SJCRH30 (cell line): ENCODE data around the gene AGAP1. TPM values are rescaled to one million over a fixed set of nuclear protein-coding genes. Genes with fewer than 3 reads are reported as not detected.

Source experiments
- DNase-seq, 2 experiments: peaks; one replicate each; pipeline ENCODE4 v3.0.0-alpha.2; 2015 to 2020
- H3K27ac ChIP-seq: fragments of 250-450 bp; sonication (Bioruptor Pico); 2 replicates; pipeline ENCODE4 v1.5.1; 2020; ENCODE audit warnings: mild to moderate bottlenecking, moderate library complexity
- H3K27me3 ChIP-seq: fragments of 250-450 bp; sonication (Bioruptor Pico); 2 replicates; pipeline ENCODE4 v1.5.1; 2020; ENCODE audit warnings: mild to moderate bottlenecking, moderate library complexity
- H3K36me3 ChIP-seq: fragments of 250-450 bp; sonication (Bioruptor Pico); 2 replicates; pipeline ENCODE4 v1.5.1; 2020; ENCODE audit warnings: mild to moderate bottlenecking, moderate library complexity
- H3K4me1 ChIP-seq: fragments of 250-450 bp; sonication (Bioruptor Pico); 2 replicates; pipeline ENCODE4 v1.5.1; 2020; ENCODE audit warnings: mild to moderate bottlenecking, moderate library complexity
- H3K4me3 ChIP-seq: fragments of 250-450 bp; sonication (Bioruptor Pico); 2 replicates; pipeline ENCODE4 v1.5.1; 2020; ENCODE audit warnings: mild to moderate bottlenecking, moderate library complexity
- H3K9me3 ChIP-seq: fragments of 250-450 bp; sonication (Bioruptor Pico); replicated peaks from 2 replicates; pipeline ENCODE4 v1.5.1; 2020; ENCODE audit warnings: mild to moderate bottlenecking, moderate library complexity
- total RNA-seq: library from RNA; depleted of rRNA; stranded (reverse); fragments of >200 nt; shearing (Covaris generic); gene quantifications from 2 replicates; pipeline ENCODE4 v1.2.3, GENCODE V29; 2014

AGAP1 gene
- total RNA-seq, 1 experiment from 2014 or later, result 27.8 TPM

- no peak for DNase-seq
- H3K27ac ChIP-seq, result no peak overlapping the region
- no peaks in the 10 kb centered on the region for H3K27me3 ChIP-seq
- no peak overlapping the region for H3K4me3 ChIP-seq
- no peaks in the 10 kb centered on the region for H3K4me1 ChIP-seq
- peaks cover 12% of the 10 kb centered on the region; the same call in 1 of the 2 replicates for H3K36me3 ChIP-seq
- no peaks in the 10 kb centered on the region for H3K9me3 ChIP-seq
These were observed 485.2 kb downstream of the AGAP1 start for GRCh38 chr2:235979037-235979436.

DNA sequence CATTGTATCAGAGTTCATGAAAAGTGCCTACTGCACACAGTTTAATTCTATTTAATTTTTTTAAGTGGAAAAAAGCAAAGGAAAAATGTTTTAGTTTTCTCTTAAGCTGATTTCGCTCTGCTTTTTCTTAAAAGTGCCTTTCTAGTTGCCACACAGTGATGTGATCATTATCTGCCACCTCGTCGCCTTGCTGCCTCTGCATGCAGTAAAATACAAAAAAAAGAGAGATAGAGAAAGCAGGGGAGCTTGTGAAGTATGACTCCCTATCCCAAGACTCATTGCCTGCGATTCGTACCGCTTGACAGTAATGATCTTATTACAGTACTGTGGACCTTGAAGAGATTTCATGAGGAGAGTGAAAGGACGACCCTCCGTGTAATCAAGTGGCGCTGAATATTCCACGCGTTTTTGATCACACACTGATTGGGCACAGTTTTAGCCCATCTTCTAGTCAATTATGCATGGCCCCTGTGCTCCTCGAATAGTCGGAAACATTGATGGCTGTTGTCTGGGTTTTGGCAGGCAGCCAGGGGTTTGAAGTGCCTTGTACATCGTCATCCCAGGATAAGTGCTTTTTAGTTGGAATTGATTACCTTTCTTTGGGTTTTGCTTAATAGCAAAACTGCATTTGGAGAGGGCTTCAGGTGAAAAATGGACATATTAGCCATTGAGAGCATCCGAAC, 486.1 kb downstream of the AGAP1 start:
- DNase-seq, result no peak
- Histone ChIP-seq H3K9me3 (no peaks in the 10 kb centered on the region; the same call in 1 of the 2 replicates), H3K27me3 (no peaks in the 10 kb centered on the region), H3K27ac (no peak overlapping the region), H3K36me3 (peaks cover 12% of the 10 kb centered on the region; the same call in 1 of the 2 replicates), H3K4me1 (no peaks in the 10 kb centered on the region), H3K4me3 (no peak overlapping the region)

DNA sequence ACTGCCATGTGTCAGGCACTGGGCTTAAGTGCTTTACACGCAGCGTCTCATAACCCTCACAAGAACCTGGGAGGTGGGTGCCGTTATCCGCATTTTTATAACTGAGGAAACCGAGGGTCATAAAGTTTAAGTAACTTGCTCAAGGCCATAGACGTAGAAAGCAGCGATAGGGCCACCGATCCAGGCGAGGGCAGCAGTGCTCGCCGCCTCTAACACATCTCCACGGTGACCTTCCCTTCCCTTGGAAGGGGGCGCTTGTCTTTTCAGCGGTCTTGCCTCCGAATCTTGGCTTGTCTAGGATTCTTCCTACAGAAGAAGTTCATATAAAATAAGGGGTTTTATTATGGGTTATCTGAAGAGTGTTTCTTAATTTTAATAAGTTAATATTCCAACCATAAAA, 487.8 kb downstream of the AGAP1 start:
- Histone ChIP-seq H3K4me1 (no peaks in the 10 kb centered on the region), H3K27me3 (no peaks in the 10 kb centered on the region), H3K4me3 (no peak overlapping the region), H3K9me3 (no peaks in the 10 kb centered on the region; the same call in 1 of the 2 replicates), H3K36me3 (0 out of 2 replicates have a peak, but pooled peaks cover 2% of the 10 kb centered on the region), H3K27ac (no peak overlapping the region)
- no peak for DNase-seq

GRCh38 chr2:235983016-235983415, 489.2 kb downstream of the AGAP1 start:
- DNase-seq, result no peak
- Histone ChIP-seq H3K9me3 (no peaks in the 10 kb centered on the region; the same call in 1 of the 2 replicates), H3K27ac (no peak overlapping the region), H3K4me3 (no peak overlapping the region), H3K36me3 (0 out of 2 replicates have a peak, but pooled peaks cover 2% of the 10 kb centered on the region), H3K4me1 (no peaks in the 10 kb centered on the region), H3K27me3 (no peaks in the 10 kb centered on the region)

DNA sequence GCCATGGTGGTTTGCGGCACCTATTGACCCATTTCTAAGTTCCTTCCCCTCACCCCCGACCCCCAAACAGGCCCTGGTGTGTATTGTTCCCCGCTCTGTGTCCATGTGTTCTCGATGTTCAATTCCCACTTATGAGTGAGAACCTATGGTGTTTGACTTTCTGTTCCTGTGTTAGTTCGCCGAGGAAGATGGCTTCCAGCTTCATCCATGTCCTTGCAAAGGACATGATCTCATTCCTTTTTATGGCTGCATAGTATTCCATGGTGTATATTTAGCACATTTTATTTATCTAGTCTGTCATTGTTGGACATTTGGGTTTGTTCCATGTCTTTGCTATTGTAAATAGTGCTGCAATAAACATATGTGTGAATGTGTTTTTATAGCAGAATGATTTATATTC, 490.7 kb downstream of the AGAP1 start:
- H3K36me3 ChIP-seq, result 0 out of 2 replicates have a peak, but pooled peaks cover 2% of the 10 kb centered on the region
- H3K4me3 ChIP-seq, result no peak overlapping the region
- no peaks in the 10 kb centered on the region for H3K27me3 ChIP-seq
- H3K9me3 ChIP-seq, result no peaks in the 10 kb centered on the region; the same call in 1 of the 2 replicates
- no peaks in the 10 kb centered on the region for H3K4me1 ChIP-seq
- DNase-seq, result no peak
- H3K27ac ChIP-seq, result no peak overlapping the region

- Histone ChIP-seq H3K4me3 (no peak overlapping the region), H3K36me3 (no peaks in the 10 kb centered on the region), H3K4me1 (no peaks in the 10 kb centered on the region), H3K27ac (no peak overlapping the region), H3K27me3 (no peaks in the 10 kb centered on the region), H3K9me3 (no peaks in the 10 kb centered on the region; the same call in none of the 2 replicates)
- DNase-seq, result no peak
These were observed 492.5 kb downstream of the AGAP1 start for GRCh38 chr2:235986361-235986760.

DNA sequence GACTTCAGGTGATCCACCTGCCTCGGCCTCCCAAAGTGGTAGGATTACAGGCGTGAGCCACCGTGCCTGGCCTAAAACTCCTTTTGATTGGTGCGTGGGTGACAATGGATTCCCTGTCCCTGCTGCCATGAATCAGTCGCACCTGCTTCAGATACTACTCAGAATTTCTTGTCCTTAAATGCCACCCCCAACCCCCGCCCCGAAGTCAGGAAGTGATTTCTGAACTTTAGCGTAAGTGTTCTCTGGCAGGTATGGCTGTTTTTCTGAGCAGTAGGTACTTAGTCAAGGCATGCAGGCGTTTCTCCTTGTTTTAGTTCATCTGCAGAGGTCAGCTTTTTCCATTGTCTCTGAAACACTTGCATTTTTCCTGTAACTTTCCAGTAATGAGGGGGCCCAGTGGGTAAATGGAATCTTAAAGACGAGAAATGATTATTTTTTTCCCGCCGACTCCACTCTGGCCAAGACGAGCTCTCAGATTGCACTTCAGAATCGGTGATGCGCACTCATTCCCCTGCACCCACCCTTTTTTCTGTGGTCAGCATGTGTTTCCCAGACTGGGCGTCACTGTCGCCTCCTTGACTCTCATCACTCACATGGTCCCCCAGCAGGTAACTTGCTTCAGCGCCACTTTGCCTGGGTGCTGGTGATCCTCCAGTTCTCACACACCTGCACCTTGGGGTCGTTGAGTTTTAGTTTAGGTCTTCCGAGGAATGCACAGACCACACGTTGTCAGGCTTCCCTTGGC, 494.6 kb downstream of the AGAP1 start:
- Histone ChIP-seq H3K27ac (no peak overlapping the region), H3K9me3 (no peaks in the 10 kb centered on the region; the same call in none of the 2 replicates), H3K4me3 (no peak overlapping the region), H3K4me1 (no peaks in the 10 kb centered on the region), H3K36me3 (no peaks in the 10 kb centered on the region), H3K27me3 (no peaks in the 10 kb centered on the region)
- DNase-seq, result no peak

- H3K4me3 ChIP-seq, result no peak overlapping the region
- H3K27me3 ChIP-seq, result no peaks in the 10 kb centered on the region
- no peaks in the 10 kb centered on the region for H3K36me3 ChIP-seq
- H3K4me1 ChIP-seq, result no peaks in the 10 kb centered on the region
- H3K9me3 ChIP-seq, result no peaks in the 10 kb centered on the region; the same call in none of the 2 replicates
- no peak overlapping the region for H3K27ac ChIP-seq
- DNase-seq, result no peak
These were observed 495.7 kb downstream of the AGAP1 start for GRCh38 chr2:235989591-235989990.

- Histone ChIP-seq H3K4me1 (no peaks in the 10 kb centered on the region), H3K27me3 (no peaks in the 10 kb centered on the region), H3K4me3 (no peak overlapping the region), H3K9me3 (no peaks in the 10 kb centered on the region; the same call in 1 of the 2 replicates), H3K36me3 (no peaks in the 10 kb centered on the region), H3K27ac (no peak overlapping the region)
- no peak for DNase-seq
These were observed 496.5 kb downstream of the AGAP1 start for GRCh38 chr2:235990344-235990743.

GRCh38 chr2:235992024-235992423, 498.2 kb downstream of the AGAP1 start:
- no peaks in the 10 kb centered on the region; the same call in 1 of the 2 replicates for H3K9me3 ChIP-seq
- DNase-seq, result no peak
- no peak overlapping the region for H3K4me3 ChIP-seq
- H3K36me3 ChIP-seq, result no peaks in the 10 kb centered on the region
- no peak overlapping the region for H3K27ac ChIP-seq
- H3K27me3 ChIP-seq, result no peaks in the 10 kb centered on the region
- H3K4me1 ChIP-seq, result no peaks in the 10 kb centered on the region

- no peaks in the 10 kb centered on the region for H3K9me3 ChIP-seq
These were observed 502.6 kb downstream of the AGAP1 start for GRCh38 chr2:235996419-235996818.

GRCh38 chr2:235999011-235999410, 505.2 kb downstream of the AGAP1 start:
- Histone ChIP-seq H3K27ac (no peak overlapping the region), H3K4me3 (no peak overlapping the region), H3K9me3 (no peaks in the 10 kb centered on the region), H3K27me3 (no peaks in the 10 kb centered on the region), H3K36me3 (no peaks in the 10 kb centered on the region), H3K4me1 (peaks cover 17% of the 10 kb centered on the region)
- DNase-seq, result no peak

More at GRCh38 chr2:235996419-235996818, 502.6 kb downstream of the AGAP1 start:
- H3K36me3 ChIP-seq, result no peaks in the 10 kb centered on the region
- no peak overlapping the region for H3K27ac ChIP-seq
- H3K27me3 ChIP-seq, result no peaks in the 10 kb centered on the region
- DNase-seq, result no peak
- peaks cover 10% of the 10 kb centered on the region for H3K4me1 ChIP-seq
- no peak overlapping the region for H3K4me3 ChIP-seq

DNA sequence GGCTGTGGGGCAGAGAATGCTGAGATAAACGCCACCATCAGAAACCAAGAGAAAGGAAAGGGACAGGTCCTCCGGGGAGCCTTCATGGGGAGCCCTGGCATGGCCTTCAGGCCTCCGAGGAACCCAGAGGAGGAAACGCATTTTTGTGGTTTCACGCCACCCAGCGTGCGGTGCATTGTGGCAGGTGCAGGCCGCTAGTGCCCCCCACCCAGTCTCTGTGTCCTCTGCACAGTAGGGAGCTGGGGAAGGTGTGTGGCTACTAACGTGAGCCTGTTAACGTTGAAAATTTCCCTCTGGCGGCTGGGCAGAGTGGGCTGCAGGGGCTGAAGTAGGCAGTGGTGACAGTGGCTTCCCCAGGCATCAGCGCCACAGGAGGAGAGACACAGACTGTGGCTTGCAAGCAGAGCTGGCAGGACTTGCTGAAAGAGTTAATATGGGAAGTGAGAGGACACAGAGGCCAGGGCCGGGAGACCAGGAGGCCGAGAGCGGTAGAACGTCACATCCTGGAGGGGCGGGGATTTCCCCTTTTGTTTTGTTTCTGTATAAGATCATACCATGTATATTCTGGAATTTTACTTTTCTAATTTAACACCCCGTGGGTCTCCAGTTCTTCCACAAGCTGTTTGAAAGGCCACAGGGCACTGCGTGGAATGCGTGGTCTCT, 507.5 kb downstream of the AGAP1 start:
- H3K4me1 ChIP-seq, result peaks cover 17% of the 10 kb centered on the region
- H3K9me3 ChIP-seq, result no peaks in the 10 kb centered on the region
- H3K27me3 ChIP-seq, result no peaks in the 10 kb centered on the region
- H3K27ac ChIP-seq, result peak overlapping the region; percentile 34
- H3K4me3 ChIP-seq, result peak overlapping the region; percentile 23
- DNase-seq, result peak; percentile 84
- no peaks in the 10 kb centered on the region for H3K36me3 ChIP-seq

DNA sequence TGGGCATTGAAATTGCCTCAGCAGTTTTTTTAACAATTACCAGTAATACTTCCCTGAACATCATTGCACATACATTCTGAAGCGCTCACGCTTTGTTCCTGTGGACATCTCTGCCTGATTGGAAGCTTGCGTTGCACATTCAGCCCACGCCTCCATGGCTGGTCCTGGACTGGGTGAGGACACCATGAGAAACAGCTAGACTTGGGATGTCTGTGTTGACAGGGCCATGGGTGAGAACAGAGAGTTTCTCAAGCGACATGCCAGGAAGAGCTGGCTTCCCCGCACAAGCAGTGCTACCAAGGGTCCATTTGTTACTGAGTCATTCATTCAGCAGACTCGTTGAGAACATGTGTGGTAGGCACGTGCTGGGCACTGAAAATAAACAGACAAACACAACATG, 508.0 kb downstream of the AGAP1 start:
- no peaks in the 10 kb centered on the region for H3K36me3 ChIP-seq
- no peaks in the 10 kb centered on the region for H3K27me3 ChIP-seq
- H3K9me3 ChIP-seq, result no peaks in the 10 kb centered on the region
- peaks cover 17% of the 10 kb centered on the region for H3K4me1 ChIP-seq
- DNase-seq, result no peak
- H3K4me3 ChIP-seq, result no peak overlapping the region
- peak overlapping the region; percentile 34 for H3K27ac ChIP-seq

GRCh38 chr2:236008006-236008405, 514.2 kb downstream of the AGAP1 start:
- H3K27me3 ChIP-seq, result no peaks in the 10 kb centered on the region
- H3K4me3 ChIP-seq, result no peak overlapping the region
- no peaks in the 10 kb centered on the region for H3K36me3 ChIP-seq
- DNase-seq, result no peak
- H3K27ac ChIP-seq, result no peak overlapping the region
- no peaks in the 10 kb centered on the region for H3K9me3 ChIP-seq
- H3K4me1 ChIP-seq, result no peaks in the 10 kb centered on the region
